ENCODE results near the gene TRAM2. TPM values are rescaled to one million over a fixed set of nuclear protein-coding genes. Genes with fewer than 3 reads are reported as not detected.

Gene TRAM2
- total and polyA plus RNA-seq, 2 of the 4 experiments (the other 2 are of a cell fraction): 77.2 to 95.7 TPM

DNA sequence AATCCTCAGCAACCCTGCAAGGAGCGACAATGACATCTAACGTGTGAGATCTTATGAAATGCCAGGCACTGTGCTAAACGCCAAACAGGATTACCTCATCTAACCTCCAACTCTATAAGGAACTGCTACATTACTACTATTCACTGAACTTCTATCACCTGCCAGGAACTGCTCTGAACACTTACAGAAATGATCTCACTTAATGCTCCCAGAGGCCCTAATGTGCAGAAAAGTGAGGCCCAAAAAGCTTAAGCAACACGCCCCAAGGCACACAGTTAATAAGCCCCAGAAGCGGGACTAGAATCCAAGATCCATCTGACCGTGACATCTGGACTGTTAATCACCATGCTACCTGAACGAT, 28.5 kb downstream of the TRAM2 start:
- H3K14ac ChIP-seq (replicated peaks; ENCODE audit: low read depth, low read length): 0 out of 2 replicates have a peak overlapping the region, but pooled peaks have one; percentile 26
- H3K4me3 ChIP-seq (ENCODE audit: insufficient read depth, low read depth, low read length): no peak overlapping the region
- dilution Hi-C loops (cut with HindIII; ENCODE audit: low sequenced_read_pairs, unreplicated experiment) (no loop called here), intact Hi-C loops (cut with micrococcal nuclease) (no loop called here), in situ Hi-C loops (cut with MboI; ENCODE audit: low sequenced_read_pairs) (no loop called here)
- H4K5ac ChIP-seq (ENCODE audit: low read depth, low read length): no peak overlapping the region; the same call in 1 of the 2 replicates
- DNase-seq (no peak), ATAC-seq (ENCODE audit: low read depth) (no peak)
- TF ChIP-seq CHD1 (IDR thresholded peaks at IDR 0.05; ENCODE audit: low read depth, low read length): no peak
- no peak for TF ChIP-seq POLR2A (IDR thresholded peaks at IDR 0.05; ENCODE audit: low read depth, low read length)
- no peak for TF ChIP-seq RFX5 (IDR thresholded peaks at IDR 0.05; ENCODE audit: low read depth, low read length)
- no peak for TF ChIP-seq FOS (IDR thresholded peaks at IDR 0.05; ENCODE audit: low read depth, low read length)
- TF ChIP-seq MAFK (IDR thresholded peaks at IDR 0.05; ENCODE audit: low read depth, low read length): no peak
- TF ChIP-seq NFE2L2 (IDR thresholded peaks at IDR 0.05; ENCODE audit: low read depth, low read length): no peak
- no peak for TF ChIP-seq MAZ (IDR thresholded peaks at IDR 0.05; ENCODE audit: borderline replicate concordance, low read depth, low read length)
- H3K9ac ChIP-seq (ENCODE audit: low read depth, low read length): no peak overlapping the region
- H3K4me2 ChIP-seq (ENCODE audit: low read depth, low read length): no peak overlapping the region
- peak overlapping the region; percentile 98 for H3K4ac ChIP-seq (ENCODE audit: low read depth, low read length)
- H2BK5ac ChIP-seq (ENCODE audit: low read depth, low read length, poor library complexity, severe bottlenecking): peak overlapping the region; percentile 97
- H3K56ac ChIP-seq (ENCODE audit: extremely low read depth, insufficient read depth, low read length): no peak overlapping the region
- peak overlapping the region; percentile 76 for H2BK120ac ChIP-seq (ENCODE audit: low read depth, low read length)
- H4K91ac ChIP-seq (ENCODE audit: insufficient read depth, low read depth, low read length): 0 out of 2 replicates have a peak overlapping the region, but pooled peaks have one; percentile 48
- peak overlapping the region; percentile 33 to 69; a peak in 3 of 4 replicates for H4K8ac ChIP-seq (ENCODE audit: low read depth in 2 of 2, low read length in 2 of 2)
- no peaks in the 10 kb centered on the region for H3K9me3 ChIP-seq (ENCODE audit: control insufficient read depth, insufficient read depth, low read length)
- peaks cover 42% of the 10 kb centered on the region for H4K20me1 ChIP-seq (ENCODE audit: insufficient read depth, low read length)
- H2BK15ac ChIP-seq (ENCODE audit: low read depth, low read length): peak overlapping the region; percentile 53; the same call in 2 of the 3 replicates
- BruUV-seq (replicated peaks): no TSS peak
- ChIA-PET POLR2A (ENCODE audit: unreplicated experiment) (interaction anchor here (0.6 kb wide), 1 partner anchor 24 kb away, joined by 3 read pairs; no protein-coding TSS in a partner anchor), CTCF (no interaction called here)
- H2AFZ ChIP-seq (replicated peaks; ENCODE audit: low read length, poor library complexity): no peak overlapping the region
- H2AK9ac ChIP-seq (replicated peaks; ENCODE audit: low read depth, low read length, poor library complexity): no peak overlapping the region
- peaks cover 74% of the 10 kb centered on the region for H3K4me1 ChIP-seq (ENCODE audit: control insufficient read depth, insufficient read depth, low read length)
- H3K9me1 ChIP-seq (ENCODE audit: insufficient read depth, low read length): peaks cover 71% of the 10 kb centered on the region
- peaks cover 35 to 99% of the 10 kb centered on the region in 2 experiments; a peak in 3 of 4 replicates for H3K79me1 ChIP-seq (ENCODE audit: low read depth in 1 of 2, low read length in 2 of 2)
- peak overlapping the region; percentile 19; the same call in 1 of the 2 replicates for H3K18ac ChIP-seq (ENCODE audit: low read depth, low read length)
- H3K36me3 ChIP-seq (ENCODE audit: control insufficient read depth, insufficient read depth, low read length): peaks cover 9% of the 10 kb centered on the region; the same call in 1 of the 2 replicates
- H3K27ac ChIP-seq (ENCODE audit: insufficient read depth, low read length): no peak overlapping the region
- H2AK5ac ChIP-seq (ENCODE audit: low read depth, low read length): peak overlapping the region; percentile 82
- H3K27me3 ChIP-seq (ENCODE audit: control insufficient read depth, insufficient read depth, low read length): no peaks in the 10 kb centered on the region
- H3K23ac ChIP-seq (ENCODE audit: low read depth, low read length): peak overlapping the region; percentile 72
- 60% methylated on average over 3 of the region's 7 CpGs; no CpG with 5 or more reads in 1 of the 2 experiments for WGBS, 2 experiments (ENCODE audit: extremely low coverage in 2 of 2, insufficient read length in 1 of 2)
- H2BK20ac ChIP-seq (ENCODE audit: low read depth, low read length): peak overlapping the region; percentile 17

All from IMR-90 (cell line).